HG03025 (cell line): ENCODE data around the gene AMMECR1.

ENCODE experiments used
- ATAC-seq: cut with Tn5 transposase; IDR thresholded peaks from one replicate; pipeline ENCODE4 v1.9.1; 2021; ENCODE audit warnings: mild to moderate bottlenecking, moderate library complexity; ENCODE audit not compliant: unreplicated experiment, low FRiP score

AMMECR1 gene

DNA sequence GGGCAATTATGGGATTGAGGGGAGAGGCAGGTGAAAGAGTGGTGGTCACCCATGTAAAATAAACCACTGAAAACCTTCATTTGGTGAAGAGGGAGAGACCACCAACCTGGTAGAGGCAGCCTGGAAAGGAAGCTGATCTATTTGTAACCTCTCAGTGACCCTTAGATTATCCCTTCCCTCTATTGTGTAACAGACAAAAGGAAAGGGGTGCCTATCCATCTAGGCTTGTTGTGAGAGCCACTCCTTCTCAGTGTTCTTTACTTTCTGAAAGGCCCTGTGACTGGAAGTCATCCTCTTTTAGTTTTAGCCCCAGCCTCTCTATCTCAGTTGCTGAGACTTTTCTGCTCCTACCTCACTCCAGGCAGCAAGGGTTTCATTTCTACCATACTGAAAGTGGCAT is 172.6 kb downstream of the AMMECR1 start:
- no peak for ATAC-seq
